Measurements from ENCODE around the gene CASQ2. TPM values are rescaled to one million over a fixed set of nuclear protein-coding genes. Genes with fewer than 3 reads are reported as not detected.

CASQ2 gene
- total and polyA plus RNA-seq, 2 of the 13 experiments (the other 11 are each of a cell fraction or from before 2014, with no cell fraction given) = not detected

GRCh38 chr1:115765091-115765490, 3.4 kb downstream of the CASQ2 start:
- Histone ChIP-seq H3K79me2 (ENCODE audit: insufficient read depth, low read length) (no peaks in the 10 kb centered on the region), H3K27me3 (ENCODE audit: control insufficient read depth in 1 of 2, insufficient read depth in 2 of 2, low read length in 2 of 2) (peaks cover 0 to 5% of the 10 kb centered on the region in 2 experiments; a peak in 1 of 5 replicates), H3K9ac (ENCODE audit: insufficient read depth, low read depth, low read length) (no peak overlapping the region), H3K36me3 (replicated peaks in 1 of 2; ENCODE audit: control insufficient read depth in 1 of 2, insufficient read depth in 2 of 2, low read length in 2 of 2) (no peaks in the 10 kb centered on the region), H4K20me1 (ENCODE audit: insufficient read depth, low read length) (no peaks in the 10 kb centered on the region), H3K4me1 (ENCODE audit: insufficient read depth, low read length) (no peaks in the 10 kb centered on the region), H2AFZ (ENCODE audit: low read length) (no peak overlapping the region), H3K9me3 (ENCODE audit: low read length) (no peaks in the 10 kb centered on the region), H3K27ac (ENCODE audit: extremely low read length, insufficient read depth, low read length) (no peak overlapping the region), H3K4me3 (replicated peaks in 1 of 3; ENCODE audit: insufficient read depth in 1 of 3, low read depth in 2 of 3, low read length in 3 of 3) (no peak overlapping the region), H3K4me2 (ENCODE audit: low read depth, low read length) (no peak overlapping the region)
- TF ChIP-seq ATF7-NPFF (CRISPR knock-in tag; IDR thresholded peaks at IDR 0.05; ENCODE audit: low read depth) (no peak), CREB1 (IDR thresholded peaks at IDR 0.05) (no peak), CREB1 (CRISPR knock-in tag; IDR thresholded peaks at IDR 0.05) (no peak), RBM22 (optimal IDR thresholded peaks at IDR 0.05; ENCODE audit: low read length) (no peak), ZNF607 (CRISPR knock-in tag; IDR thresholded peaks at IDR 0.05; ENCODE audit: borderline replicate concordance) (no peak), RAD21 (CRISPR knock-in tag; IDR thresholded peaks at IDR 0.05) (no peak), U2AF1 (optimal IDR thresholded peaks at IDR 0.05; ENCODE audit: low read depth, low read length) (no peak), ZNF530 (CRISPR knock-in tag; IDR thresholded peaks at IDR 0.05; ENCODE audit: low read depth) (no peak), RARG (CRISPR knock-in tag; IDR thresholded peaks at IDR 0.05; ENCODE audit: low read depth) (no peak), CENPBD1 (CRISPR knock-in tag; IDR thresholded peaks at IDR 0.05; ENCODE audit: borderline replicate concordance, low read depth) (no peak), SIN3A (IDR thresholded peaks at IDR 0.05; ENCODE audit: borderline replicate concordance, low read depth, low read length) (no peak), ZNF292 (CRISPR knock-in tag; IDR thresholded peaks at IDR 0.05; ENCODE audit: borderline replicate concordance, low read depth) (no peak), ZNF205 (CRISPR knock-in tag; IDR thresholded peaks at IDR 0.05) (no peak), IRF9 (CRISPR knock-in tag; IDR thresholded peaks at IDR 0.05; ENCODE audit: borderline replicate concordance) (no peak), ZNF549 (CRISPR knock-in tag; IDR thresholded peaks at IDR 0.05) (no peak), ZSCAN9 (CRISPR knock-in tag; IDR thresholded peaks at IDR 0.05; ENCODE audit: borderline replicate concordance) (no peak), ZNF709 (CRISPR knock-in tag; IDR thresholded peaks at IDR 0.05) (no peak), SP1 (IDR thresholded peaks at IDR 0.05) (no peak), SP1 (CRISPR knock-in tag; IDR thresholded peaks at IDR 0.05) (no peak)
- FAIRE-seq = no peak
- no peak for DNase-seq (ENCODE audit: low spot score)
- BruUV-seq (replicated peaks) = no TSS peak
- in situ Hi-C loops (cut with HindIII; ENCODE audit: extremely low pct_ligation_motif_present, low pct_unique_long_range_greater_than_20kb) = no loop called here
- intact Hi-C loops (cut with micrococcal nuclease; ENCODE audit: unreplicated experiment) = no loop called here
- POLR2A ChIA-PET = interaction anchor here (0.7 kb wide), 1 partner anchor 10 kb away, joined by 3 read pairs; no protein-coding TSS in a partner anchor
- ATAC-seq = no peak
- CTCF ChIA-PET (ENCODE audit: low intra/inter-chr PET ratio, low total read pairs) = interaction anchor here (1.6 to 1.9 kb wide), 2 partner anchors 48 to 157 kb away, joined by 10 to 16 read pairs; no protein-coding TSS in a partner anchor
- WGBS (ENCODE audit: low lambda C conversion rate) = 0% methylated on average over 1 of the region's 1 CpG
